Fibroblast of lung (primary cell): Measurements from ENCODE around the gene FILIP1L. TPM values are rescaled to one million over a fixed set of nuclear protein-coding genes. Genes with fewer than 3 reads are reported as not detected.

Experiments used
- DNase-seq, 2 donors: peaks; one replicate each; pipeline versions ENCODE4 v3.0.0 to v3.0.0-alpha.2; 2010; ENCODE audit warnings: low read depth in 2 of 2
- H2AFZ ChIP-seq: 2 replicates; pipeline ENCODE4 v1.5.1; 2012; ENCODE audit warnings: low read length, control low read depth, inconsistent platforms
- H3K27ac ChIP-seq: 2 replicates; pipeline ENCODE4 v1.5.1; 2011; ENCODE audit warnings: low read length, control low read depth; ENCODE audit not compliant: insufficient read depth
- H3K27me3 ChIP-seq: 2 replicates; pipeline ENCODE4 v1.5.1; 2011; ENCODE audit warnings: mild to moderate bottlenecking, low read length; ENCODE audit not compliant: control insufficient read depth, insufficient read depth
- H3K36me3 ChIP-seq: 2 replicates; pipeline ENCODE4 v1.5.1; 2011; ENCODE audit warnings: low read length; ENCODE audit not compliant: control insufficient read depth, insufficient read depth
- H3K4me1 ChIP-seq: 2 replicates; pipeline ENCODE4 v1.5.1; 2011; ENCODE audit warnings: low read length; ENCODE audit not compliant: control insufficient read depth, insufficient read depth; ENCODE audit errors: extremely low read depth
- H3K4me2 ChIP-seq: 2 replicates; pipeline ENCODE4 v1.5.1; 2011; ENCODE audit warnings: low read length, control low read depth; ENCODE audit not compliant: insufficient read depth; ENCODE audit errors: extremely low read depth
- H3K4me3 ChIP-seq, 4 experiments: fragments of 200-600 bp in 1 of 4; sonication (generic) in 1 of 4; replicated peaks in 1 of 4; 2 replicates each; pipeline ENCODE4 v1.5.1; 2011 to 2016; ENCODE audit warnings: low read length in 4 of 4, low read depth in 3 of 4, mild to moderate bottlenecking in 3 of 4, control low read depth in 2 of 4, inconsistent platforms in 1 of 4, mixed read lengths in 1 of 4; ENCODE audit not compliant: insufficient read depth in 1 of 4; ENCODE audit errors: control extremely low read depth in 1 of 4
- H3K79me2 ChIP-seq: 2 replicates; pipeline ENCODE4 v1.5.1; 2012; ENCODE audit warnings: mild to moderate bottlenecking, low read length, inconsistent platforms; ENCODE audit not compliant: control insufficient read depth, insufficient read depth
- H3K9ac ChIP-seq: 2 replicates; pipeline ENCODE4 v1.5.1; 2011; ENCODE audit warnings: mild to moderate bottlenecking, low read length, control low read depth; ENCODE audit not compliant: insufficient read depth
- H3K9me3 ChIP-seq: 2 replicates; pipeline ENCODE4 v1.5.1; 2012; ENCODE audit warnings: low read depth, low read length; ENCODE audit not compliant: control insufficient read depth, insufficient read depth
- H4K20me1 ChIP-seq: 2 replicates; pipeline ENCODE4 v1.5.1; 2011; ENCODE audit warnings: low read length; ENCODE audit not compliant: control insufficient read depth, insufficient read depth; ENCODE audit errors: extremely low read depth
- EZH2 ChIP-seq: IDR thresholded peaks from 2 replicates; pipeline ENCODE4 v1.5.1; 2012; ENCODE audit warnings: low read length, control low read depth, mild to moderate bottlenecking; ENCODE audit errors: missing control alignments
- polyA plus RNA-seq, 2 donors: library from polyadenylated mRNA; depleted of rRNA in 1 of 2; stranded (reverse) in 1 of 2; unstranded in 1 of 2; fragments of >200 nt; gene quantifications; 2 replicates each; pipeline ENCODE4 v1.2.1, GENCODE V29; 2011 to 2012; ENCODE audit warnings: missing spikeins in 1 of 2
- total RNA-seq: library from RNA; depleted of rRNA; stranded (reverse); fragments of >200 nt; gene quantifications from 2 replicates; pipeline ENCODE4 v1.2.1, GENCODE V29; 2014
- TF ChIP-seq, protein P1 (sequence below), 2 donors: IDR thresholded peaks in 1 of 2; conservative IDR thresholded peaks in 1 of 2; 1 replicate in 1 of 2; 2 replicates in 1 of 2; pipeline ENCODE4 v1.5.1; 2011 to 2012; ENCODE audit warnings: low read length in 2 of 2, control low read depth in 1 of 2, inconsistent platforms in 1 of 2, low read depth in 1 of 2, mild to moderate bottlenecking in 1 of 2

Gene FILIP1L
- total and polyA plus RNA-seq, 2 donors (not counting 1 experiment from before 2014, with no cell fraction given), result 92.8 to 126 TPM

DNA sequence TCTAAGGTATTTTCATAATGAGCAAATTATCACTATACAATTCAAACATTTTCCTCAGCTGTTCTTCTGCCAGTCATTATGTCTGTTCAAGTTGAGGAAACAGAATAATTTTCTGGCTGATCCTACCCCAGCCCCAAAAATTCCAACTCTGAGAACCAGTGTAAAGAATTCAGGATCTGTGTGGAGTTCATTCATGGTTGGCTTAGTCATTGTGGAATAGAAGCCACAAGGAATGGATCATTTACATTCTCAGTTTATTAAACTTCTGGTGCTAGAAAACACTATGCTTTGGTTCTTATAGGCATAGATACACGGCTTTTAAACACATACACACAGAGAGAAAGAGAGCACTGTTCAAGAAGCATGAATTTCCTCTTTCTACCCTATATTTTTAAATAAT lies 162.0 kb downstream of the FILIP1L start:
- Histone ChIP-seq H3K79me2 (no peaks in the 10 kb centered on the region), H3K27me3 (no peaks in the 10 kb centered on the region), H3K9me3 (no peaks in the 10 kb centered on the region), H2AFZ (no peak overlapping the region), H3K27ac (no peak overlapping the region), H3K4me1 (peaks cover 5% of the 10 kb centered on the region), H3K4me3 (no peak overlapping the region), H3K36me3 (no peaks in the 10 kb centered on the region), H3K9ac (no peak overlapping the region), H4K20me1 (no peaks in the 10 kb centered on the region), H3K4me2 (peak overlapping the region; percentile 5)
- DNase-seq, result peak; percentile 67 to 92
- TF ChIP-seq EZH2, result no peak
- TF ChIP-seq, protein P1, sequence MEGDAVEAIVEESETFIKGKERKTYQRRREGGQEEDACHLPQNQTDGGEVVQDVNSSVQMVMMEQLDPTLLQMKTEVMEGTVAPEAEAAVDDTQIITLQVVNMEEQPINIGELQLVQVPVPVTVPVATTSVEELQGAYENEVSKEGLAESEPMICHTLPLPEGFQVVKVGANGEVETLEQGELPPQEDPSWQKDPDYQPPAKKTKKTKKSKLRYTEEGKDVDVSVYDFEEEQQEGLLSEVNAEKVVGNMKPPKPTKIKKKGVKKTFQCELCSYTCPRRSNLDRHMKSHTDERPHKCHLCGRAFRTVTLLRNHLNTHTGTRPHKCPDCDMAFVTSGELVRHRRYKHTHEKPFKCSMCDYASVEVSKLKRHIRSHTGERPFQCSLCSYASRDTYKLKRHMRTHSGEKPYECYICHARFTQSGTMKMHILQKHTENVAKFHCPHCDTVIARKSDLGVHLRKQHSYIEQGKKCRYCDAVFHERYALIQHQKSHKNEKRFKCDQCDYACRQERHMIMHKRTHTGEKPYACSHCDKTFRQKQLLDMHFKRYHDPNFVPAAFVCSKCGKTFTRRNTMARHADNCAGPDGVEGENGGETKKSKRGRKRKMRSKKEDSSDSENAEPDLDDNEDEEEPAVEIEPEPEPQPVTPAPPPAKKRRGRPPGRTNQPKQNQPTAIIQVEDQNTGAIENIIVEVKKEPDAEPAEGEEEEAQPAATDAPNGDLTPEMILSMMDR (conservative IDR thresholded peaks at IDR 0.05 in 1 of 2, IDR thresholded peaks at IDR 0.05 in 1 of 2; ENCODE audit: low read depth in 1 of 2, low read length in 2 of 2), result no peak

DNA sequence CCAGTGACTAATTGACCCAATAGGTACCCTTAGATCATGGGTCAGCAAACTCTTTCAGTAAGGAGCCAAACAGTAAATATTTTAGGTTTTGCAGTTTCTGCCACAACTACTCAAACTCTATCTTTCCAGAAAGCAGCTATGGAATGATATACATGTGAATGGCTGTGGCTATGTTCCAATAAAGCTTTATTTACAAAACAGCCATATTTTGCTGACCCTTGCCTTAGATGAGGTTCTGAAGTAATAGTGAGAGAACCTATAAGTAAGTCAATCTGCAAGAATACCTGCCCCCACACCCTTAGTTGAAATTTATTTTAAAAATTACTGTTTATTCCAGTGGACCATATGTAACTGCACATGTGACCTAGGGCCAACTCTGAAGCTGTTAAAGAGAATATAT lies 162.6 kb downstream of the FILIP1L start:
- Histone ChIP-seq H3K27me3 (no peaks in the 10 kb centered on the region), H3K4me2 (no peak overlapping the region), H3K9ac (no peak overlapping the region), H3K79me2 (no peaks in the 10 kb centered on the region), H3K27ac (no peak overlapping the region), H3K4me1 (peaks cover 5% of the 10 kb centered on the region), H3K9me3 (no peaks in the 10 kb centered on the region), H4K20me1 (no peaks in the 10 kb centered on the region), H3K4me3 (no peak overlapping the region), H2AFZ (no peak overlapping the region), H3K36me3 (no peaks in the 10 kb centered on the region)
- TF ChIP-seq EZH2, result no peak
- DNase-seq, result peak in 1 of 2 donors; percentile 36

DNA sequence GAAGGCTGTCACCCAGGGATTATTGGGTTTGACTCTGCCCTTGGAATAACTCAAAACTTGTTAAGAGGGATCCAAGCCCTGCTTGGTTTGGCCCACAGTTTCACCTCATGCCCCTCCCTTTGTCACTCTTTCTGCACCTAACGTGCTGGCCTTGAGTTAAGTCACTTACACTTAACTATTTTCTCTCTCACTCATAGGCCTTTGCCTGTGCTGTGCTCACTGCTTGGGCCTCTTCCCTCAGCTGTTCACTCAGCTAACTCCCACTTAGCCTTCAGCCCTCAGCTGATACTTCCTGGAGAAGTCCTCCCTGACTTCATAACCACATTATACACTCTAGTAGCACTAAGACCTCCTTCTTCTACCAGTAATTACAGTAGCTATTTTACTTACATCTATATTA lies 163.4 kb downstream of the FILIP1L start:
- Histone ChIP-seq H3K27me3 (no peaks in the 10 kb centered on the region), H3K27ac (no peak overlapping the region), H4K20me1 (no peaks in the 10 kb centered on the region), H3K9ac (no peak overlapping the region), H3K9me3 (no peaks in the 10 kb centered on the region), H3K4me2 (no peak overlapping the region), H2AFZ (no peak overlapping the region), H3K4me1 (peaks cover 5% of the 10 kb centered on the region), H3K4me3 (no peak overlapping the region), H3K36me3 (no peaks in the 10 kb centered on the region), H3K79me2 (no peaks in the 10 kb centered on the region)
- TF ChIP-seq, protein P1 (conservative IDR thresholded peaks at IDR 0.05 in 1 of 2, IDR thresholded peaks at IDR 0.05 in 1 of 2; ENCODE audit: low read depth in 1 of 2, low read length in 2 of 2), result no peak
- no peak for TF ChIP-seq EZH2
- peak in 1 of 2 donors; percentile 36 for DNase-seq
